IMR-90 (cell line): ENCODE results near the gene BICD2.

Experiments
- CHD1 ChIP-seq: IDR thresholded peaks from 2 replicates; pipeline ENCODE4 v1.6.1; 2012; ENCODE audit warnings: low read depth, low read length, improper control_type of control experiment
- TF ChIP-seq, protein P1 (sequence below): conservative IDR thresholded peaks from 2 replicates; pipeline ENCODE4 v1.5.1; 2012; ENCODE audit warnings: mild to moderate bottlenecking, low read depth, low read length, improper control_type of control experiment

GRCh38 chr9:92726971-92727715, 37.5 kb downstream of the BICD2 start:
- TF ChIP-seq, protein P1, sequence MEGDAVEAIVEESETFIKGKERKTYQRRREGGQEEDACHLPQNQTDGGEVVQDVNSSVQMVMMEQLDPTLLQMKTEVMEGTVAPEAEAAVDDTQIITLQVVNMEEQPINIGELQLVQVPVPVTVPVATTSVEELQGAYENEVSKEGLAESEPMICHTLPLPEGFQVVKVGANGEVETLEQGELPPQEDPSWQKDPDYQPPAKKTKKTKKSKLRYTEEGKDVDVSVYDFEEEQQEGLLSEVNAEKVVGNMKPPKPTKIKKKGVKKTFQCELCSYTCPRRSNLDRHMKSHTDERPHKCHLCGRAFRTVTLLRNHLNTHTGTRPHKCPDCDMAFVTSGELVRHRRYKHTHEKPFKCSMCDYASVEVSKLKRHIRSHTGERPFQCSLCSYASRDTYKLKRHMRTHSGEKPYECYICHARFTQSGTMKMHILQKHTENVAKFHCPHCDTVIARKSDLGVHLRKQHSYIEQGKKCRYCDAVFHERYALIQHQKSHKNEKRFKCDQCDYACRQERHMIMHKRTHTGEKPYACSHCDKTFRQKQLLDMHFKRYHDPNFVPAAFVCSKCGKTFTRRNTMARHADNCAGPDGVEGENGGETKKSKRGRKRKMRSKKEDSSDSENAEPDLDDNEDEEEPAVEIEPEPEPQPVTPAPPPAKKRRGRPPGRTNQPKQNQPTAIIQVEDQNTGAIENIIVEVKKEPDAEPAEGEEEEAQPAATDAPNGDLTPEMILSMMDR: no peak
- TF ChIP-seq CHD1: no peak
